Panc1 (cell line): ENCODE results near the gene CSRP3. TPM values are rescaled to one million over a fixed set of nuclear protein-coding genes. Genes with fewer than 3 reads are reported as not detected.

Source experiments
- ATAC-seq: fragments of 200-7000 bp; cut with Tn5 transposase; 2 replicates; pipeline ENCODE4 v1.9.1; 2020; ENCODE audit warnings: mild to moderate bottlenecking, moderate library complexity
- BruUV-seq: library from RNA; stranded (reverse); fragments of 400-500 nt; replicated peaks from 2 replicates; lab custom pipeline; 2021; lab: Mats Ljungman, UMichigan
- CTCF ChIA-PET: fragments of 300-600 bp; sonication (Branson Sonifier 250); formaldehyde crosslinking; loops from one replicate; lab custom pipeline; 2022; ENCODE audit warnings: antibody characterized with exemption; lab: Charles Lee
- POLR2A ChIA-PET: fragments of 300-600 bp; sonication (Branson Sonifier 250); formaldehyde crosslinking; loops from one replicate; lab custom pipeline; 2022; ENCODE audit warnings: antibody characterized with exemption; lab: Charles Lee
- DNase-seq: peaks from one replicate; pipeline ENCODE4 v3.0.0-alpha.2; 2010; ENCODE audit warnings: low read depth, low spot score
- H3K27ac ChIP-seq: 2 replicates; pipeline ENCODE4 v1.5.1; 2011; ENCODE audit warnings: mild to moderate bottlenecking, low read length, inconsistent platforms
- H3K27me3 ChIP-seq: fragments of 200-500 bp; sonication (Bioruptor generic); 2 replicates; pipeline ENCODE4 v1.6.0; 2014; ENCODE audit warnings: low read length, inconsistent platforms; ENCODE audit not compliant: control insufficient read depth, insufficient read depth
- H3K36me3 ChIP-seq: fragments of 200-500 bp; sonication (Bioruptor generic); 2 replicates; pipeline ENCODE4 v1.5.1; 2014; ENCODE audit warnings: inconsistent platforms, mild to moderate bottlenecking, low read length, moderate library complexity; ENCODE audit not compliant: control insufficient read depth, insufficient read depth
- H3K4me1 ChIP-seq: 2 replicates; pipeline ENCODE4 v1.5.1; 2011; ENCODE audit warnings: inconsistent platforms, mild to moderate bottlenecking, low read length, moderate library complexity; ENCODE audit not compliant: control insufficient read depth, insufficient read depth
- H3K4me3 ChIP-seq, 2 experiments: 2 replicates each; pipeline ENCODE4 v1.5.1; 2011 to 2012; ENCODE audit warnings: low read depth in 2 of 2, low read length in 2 of 2, mild to moderate bottlenecking in 2 of 2, inconsistent platforms in 1 of 2, moderate library complexity in 1 of 2
- H3K9me3 ChIP-seq: fragments of 200-500 bp; sonication (Bioruptor generic); 2 replicates; pipeline ENCODE4 v1.5.1; 2014; ENCODE audit warnings: low read depth, mild to moderate bottlenecking, inconsistent platforms, low read length, moderate library complexity; ENCODE audit not compliant: control insufficient read depth, insufficient read depth
- CTCF ChIP-seq: fragments of 450-650 bp; IDR thresholded peaks from 2 replicates; pipeline ENCODE4 v1.5.1; 2017; ENCODE audit warnings: mild to moderate bottlenecking
- POLR2AphosphoS5 ChIP-seq: IDR thresholded peaks from 2 replicates; pipeline ENCODE4 v1.6.1; 2012; ENCODE audit warnings: mild to moderate bottlenecking, low read depth, low read length, moderate library complexity
- REST ChIP-seq, 2 experiments: IDR thresholded peaks; 2 replicates each; pipeline ENCODE4 v1.6.1; 2011 to 2012; ENCODE audit warnings: low read depth in 2 of 2, control low read depth in 1 of 2, low read length in 1 of 2, mild to moderate bottlenecking in 1 of 2, moderate library complexity in 1 of 2; ENCODE audit not compliant: insufficient read depth in 1 of 2
- SIN3A ChIP-seq: IDR thresholded peaks from 2 replicates; pipeline ENCODE4 v1.6.1; 2012; ENCODE audit warnings: low read depth, mild to moderate bottlenecking, low read length, moderate library complexity, borderline replicate concordance; ENCODE audit not compliant: insufficient read depth
- TCF7L2 ChIP-seq: IDR thresholded peaks from 2 replicates; pipeline ENCODE4 v1.6.1; 2011; ENCODE audit warnings: mild to moderate bottlenecking, low read depth, low read length, inconsistent platforms
- in situ Hi-C: cut with HindIII; loops from 2 replicates; pipeline ENCODE4 v1.10.0; 2016; ENCODE audit warnings: low sequenced_read_pairs, low pct_unique_long_range_greater_than_20kb
- intact Hi-C: fragments of 100-400 bp; cut with micrococcal nuclease; formaldehyde crosslinking; loops from one replicate; pipeline ENCODE4 v1.10.0; 2022; ENCODE audit not compliant: unreplicated experiment
- total RNA-seq: library from RNA; stranded (reverse); gene quantifications from one replicate; pipeline ENCODE4 v1.2.1, GENCODE V29; 2021; ENCODE audit not compliant: unreplicated experiment

Gene CSRP3
- total RNA-seq, 1 experiment from 2014 or later: not detected

- TF ChIP-seq CTCF (no peak), POLR2AphosphoS5 (peak; percentile 32; the same call in 1 of the 2 replicates), SIN3A (no peak), REST (IDR thresholded peaks at IDR 0.05; ENCODE audit: insufficient read depth in 1 of 2, low read depth in 2 of 2, low read length in 1 of 2) (no peak), TCF7L2 (peak; percentile 43; the same call in 1 of the 2 replicates)
- ATAC-seq: peak; percentile 86
- 0 out of 2 replicates have a peak, but pooled peaks cover 6% of the 10 kb centered on the region for H3K4me1 ChIP-seq
- intact Hi-C loops: no loop called here
- no peaks in the 10 kb centered on the region for H3K27me3 ChIP-seq
- H3K4me3 ChIP-seq: 0 out of 4 replicates have a peak overlapping the region, but pooled peaks of 1 of the 2 experiments have one; percentile 8
- no peaks in the 10 kb centered on the region for H3K36me3 ChIP-seq
- DNase-seq: no peak
- POLR2A ChIA-PET: no interaction called here
- no TSS peak for BruUV-seq
- H3K27ac ChIP-seq: peak overlapping the region; percentile 59; the same call in 1 of the 2 replicates
- CTCF ChIA-PET: no interaction called here
- in situ Hi-C loops: no loop called here
- H3K9me3 ChIP-seq: no peaks in the 10 kb centered on the region
Observed at GRCh38 chr11:19200410-19201201, 1.2 kb downstream of the CSRP3 start.

- peak; percentile 42; the same call in 1 of the 2 replicates for ATAC-seq
- peak overlapping the region; percentile 49; the same call in 1 of the 2 replicates for H3K27ac ChIP-seq
- H3K27me3 ChIP-seq: no peaks in the 10 kb centered on the region
- no peak overlapping the region for H3K4me3 ChIP-seq
- in situ Hi-C loops (no loop called here), intact Hi-C loops (no loop called here)
- BruUV-seq: no TSS peak
- H3K4me1 ChIP-seq: 0 out of 2 replicates have a peak, but pooled peaks cover 6% of the 10 kb centered on the region
- no peak for TF ChIP-seq REST (IDR thresholded peaks at IDR 0.05; ENCODE audit: insufficient read depth in 1 of 2, low read depth in 2 of 2, low read length in 1 of 2)
- no peak for TF ChIP-seq SIN3A
- no peak for TF ChIP-seq POLR2AphosphoS5
- no peak for TF ChIP-seq TCF7L2
- TF ChIP-seq CTCF: no peak
- DNase-seq: no peak
- H3K36me3 ChIP-seq: no peaks in the 10 kb centered on the region
- POLR2A ChIA-PET: no interaction called here
- H3K9me3 ChIP-seq: no peaks in the 10 kb centered on the region
- CTCF ChIA-PET: no interaction called here
Observed at GRCh38 chr11:19199771-19200170, 2.0 kb downstream of the CSRP3 start.
